Naive thymus-derived CD8-positive, alpha-beta T cell (primary cell): ENCODE data around the gene GRIN1. TPM values are rescaled to one million over a fixed set of nuclear protein-coding genes. Genes with fewer than 3 reads are reported as not detected.

Source experiments
- ATAC-seq, 2 donors: fragments of 150-1000 bp; cut with Tn5 transposase in 1 of 2; sonication (Bioruptor Pico), chemical (Tn5 transposase) in 1 of 2; 1 replicate in 1 of 2; 2 replicates in 1 of 2; pipeline ENCODE4 v1.10.0; 2021; ENCODE audit warnings: mild to moderate bottlenecking in 2 of 2, moderate library complexity in 2 of 2
- POLR2A ChIA-PET: fragments of 350-600 bp; sonication (Branson Sonifier 250); formaldehyde crosslinking; loops from one replicate; lab custom pipeline; 2021; ENCODE audit warnings: antibody characterized with exemption; lab: Charles Lee
- DNase-seq, 10 donors: peaks; one replicate each; pipeline versions ENCODE4 v3.0.0 to v3.0.0-alpha.2; 2020 to 2022
- H3K27ac Mint-ChIP-seq, 10 donors: one replicate each; pipeline ENCODE4 v1.8.0; 2020 to 2022; ENCODE audit warnings: mild to moderate bottlenecking in 10 of 10, mixed read lengths in 10 of 10, moderate library complexity in 4 of 10, inconsistent platforms in 1 of 10
- H3K27me3 Mint-ChIP-seq, 5 donors: one replicate each; pipeline ENCODE4 v1.8.0; 2021 to 2022; ENCODE audit warnings: mixed read lengths in 5 of 5
- H3K36me3 Mint-ChIP-seq, 3 donors: one replicate each; pipeline ENCODE4 v1.8.0; 2020 to 2022; ENCODE audit warnings: mixed read lengths in 3 of 3, mild to moderate bottlenecking in 2 of 3, inconsistent platforms in 1 of 3
- H3K4me1 Mint-ChIP-seq, 4 donors: one replicate each; pipeline ENCODE4 v1.8.0; 2021 to 2022; ENCODE audit warnings: mixed read lengths in 4 of 4
- H3K4me3 Mint-ChIP-seq, 10 donors: one replicate each; pipeline ENCODE4 v1.8.0; 2020 to 2022; ENCODE audit warnings: mild to moderate bottlenecking in 10 of 10, mixed read lengths in 10 of 10, moderate library complexity in 6 of 10, inconsistent platforms in 1 of 10
- H3K9me3 Mint-ChIP-seq, 9 donors: one replicate each; pipeline ENCODE4 v1.8.0; 2020 to 2022; ENCODE audit warnings: mixed read lengths in 9 of 9, mild to moderate bottlenecking in 3 of 9, inconsistent platforms in 1 of 9, moderate library complexity in 1 of 9
- microRNA-seq: library from miRNA; unstranded; fragments of <30 nt; microRNA quantifications from one replicate; pipeline ENCODE4 v1.2.0, GENCODE V29; 2022; ENCODE audit warnings: borderline microRNAs expressed
- polyA plus RNA-seq, 3 donors: library from polyadenylated mRNA; unstranded; fragments of 300-500 nt; fragmentation: Illumina TruSeq; gene quantifications; one replicate each; pipeline ENCODE4 v1.2.3, GENCODE V29; 2021
- total RNA-seq, 8 experiments: library from RNA in 2 of 8; stranded (reverse) in 2 of 8; gene quantifications; one replicate each; pipeline ENCODE4 v1.2.3 and lab custom pipeline; 2021 to 2026

The GRIN1 gene
- total and polyA plus RNA-seq, 5 experiments from 2014 or later, result not detected

- Mint-ChIP-seq H3K4me1 (peaks cover 0 to 6% (median 3%) of the 10 kb centered on the region in 4 donors), H3K27me3 (no peaks in the 10 kb centered on the region), H3K27ac (peak overlapping the region in 1 of 10 donors; percentile 40), H3K9me3 (no peaks in the 10 kb centered on the region), H3K36me3 (peaks cover 0 to 3% (median 0%) of the 10 kb centered on the region in 3 donors), H3K4me3 (no peak overlapping the region)
- no peak for ATAC-seq
- POLR2A ChIA-PET, result interaction anchor here (0.5 to 1.6 kb wide), 3 partner anchors 10 to 84 kb away, joined by 3 to 7 read pairs (median 4); partner anchors contain the start of genes RNF208 and TPRN
- DNase-seq, result no peak
Observed at GRCh38 chr9:137213160-137214060, 74.5 kb downstream of the GRIN1 start.

- no peaks in the 10 kb centered on the region for H3K27me3 Mint-ChIP-seq
- H3K4me3 Mint-ChIP-seq, result no peak overlapping the region
- H3K9me3 Mint-ChIP-seq, result no peaks in the 10 kb centered on the region
- H3K27ac Mint-ChIP-seq, result no peak overlapping the region
- H3K4me1 Mint-ChIP-seq, result peaks cover 0 to 4% (median 0%) of the 10 kb centered on the region in 4 donors
- no peak for DNase-seq
- no peak for ATAC-seq
- POLR2A ChIA-PET, result interaction anchor here (0.6 to 1.6 kb wide), 4 partner anchors 9 to 155 kb away, joined by 3 to 7 read pairs (median 4); partner anchors contain the start of gene RNF208
- no peaks in the 10 kb centered on the region for H3K36me3 Mint-ChIP-seq
Observed at GRCh38 chr9:137214620-137215019, 75.7 kb downstream of the GRIN1 start.

GRCh38 chr9:137215196-137215986 is 76.4 kb downstream of the GRIN1 start:
- H3K4me3 Mint-ChIP-seq, result no peak overlapping the region
- H3K27ac Mint-ChIP-seq, result no peak overlapping the region
- H3K36me3 Mint-ChIP-seq, result no peaks in the 10 kb centered on the region
- no peaks in the 10 kb centered on the region for H3K9me3 Mint-ChIP-seq
- POLR2A ChIA-PET, result interaction anchor here (0.6 to 1.6 kb wide), 4 partner anchors 8 to 155 kb away, joined by 3 to 7 read pairs (median 4); partner anchors contain the start of gene RNF208
- ATAC-seq, result no peak
- no peak for DNase-seq
- H3K4me1 Mint-ChIP-seq, result peaks cover 0 to 4% (median 0%) of the 10 kb centered on the region in 4 donors
- H3K27me3 Mint-ChIP-seq, result no peaks in the 10 kb centered on the region

GRCh38 chr9:137216188-137216965 is 77.4 kb downstream of the GRIN1 start:
- no peak for DNase-seq
- Mint-ChIP-seq H3K4me3 (peak overlapping the region in 1 of 10 donors; percentile 41), H3K4me1 (peaks cover 0 to 3% (median 0%) of the 10 kb centered on the region in 4 donors), H3K27ac (no peak overlapping the region), H3K9me3 (no peaks in the 10 kb centered on the region), H3K27me3 (no peaks in the 10 kb centered on the region), H3K36me3 (no peaks in the 10 kb centered on the region)
- POLR2A ChIA-PET, result interaction anchor here (0.6 kb wide), 1 partner anchor 441 kb away, joined by 3 read pairs; no protein-coding TSS in a partner anchor
- no peak for ATAC-seq

- ATAC-seq (no peak), DNase-seq (no peak)
- Mint-ChIP-seq H3K4me3 (peak overlapping the region in 3 of 10 donors; percentile 15 to 36 (median 33)), H3K27ac (peak overlapping the region in 1 of 10 donors; percentile 15), H3K4me1 (peaks cover 0 to 3% (median 0%) of the 10 kb centered on the region in 4 donors), H3K9me3 (no peaks in the 10 kb centered on the region), H3K27me3 (no peaks in the 10 kb centered on the region), H3K36me3 (no peaks in the 10 kb centered on the region)
- POLR2A ChIA-PET, result no interaction called here
Observed at GRCh38 chr9:137217276-137218211, 78.6 kb downstream of the GRIN1 start.

- no peaks in the 10 kb centered on the region for H3K36me3 Mint-ChIP-seq
- POLR2A ChIA-PET, result interaction anchor here (1.1 to 1.3 kb wide), 2 partner anchors 8 to 36 kb away, joined by 3 read pairs; no protein-coding TSS in a partner anchor
- H3K4me1 Mint-ChIP-seq, result peaks cover 1 to 6% (median 3%) of the 10 kb centered on the region in 4 donors
- no peaks in the 10 kb centered on the region for H3K27me3 Mint-ChIP-seq
- DNase-seq (no peak), ATAC-seq (no peak)
- no peaks in the 10 kb centered on the region for H3K9me3 Mint-ChIP-seq
- H3K27ac Mint-ChIP-seq, result no peak overlapping the region
- peak overlapping the region in 1 of 10 donors; percentile 10 for H3K4me3 Mint-ChIP-seq
Observed at GRCh38 chr9:137218212-137218753, 79.3 kb downstream of the GRIN1 start.

Small RNA genes within 50 kb of the gene (microRNA-seq; reads per million reads assigned to microRNA genes)
- gene MIR3621, result not detected

Other genes starting within 250 kb of the GRIN1 start
Only the 30 nearest of the 31 such genes appear.
- under 1 TPM in 1 of 2 experiments, not detected in 1; 0.99 TPM for gene C8G, start 193.9 kb upstream of the GRIN1 start, total RNA-seq
- 1 to 10 TPM in 1 of 3 donors, not detected in 2; 1.6 TPM for gene C8G, start 193.9 kb upstream of the GRIN1 start, polyA plus RNA-seq
- gene LCN12, start 186.9 kb upstream of the GRIN1 start, total RNA-seq, result 1 to 10 TPM; 2.6 to 2.7 TPM
- gene LCN12, start 186.9 kb upstream of the GRIN1 start, polyA plus RNA-seq, result not detected
- under 1 TPM in 1 of 2 experiments, not detected in 1; 0.58 TPM for gene PTGDS, start 161.7 kb upstream of the GRIN1 start, total RNA-seq
- gene PTGDS, start 161.7 kb upstream of the GRIN1 start, polyA plus RNA-seq, result 1 to 10 TPM in 1 of 3 donors, under 1 TPM in 1, not detected in 1; 0.31 to 3.2 TPM
- under 1 TPM; 0.44 to 0.74 TPM for gene LCNL1, start 156.2 kb upstream of the GRIN1 start, total RNA-seq
- gene LCNL1, start 156.2 kb upstream of the GRIN1 start, polyA plus RNA-seq, result not detected
- gene PAXX, start 146.7 kb upstream of the GRIN1 start, total RNA-seq, result 100 to 1,000 TPM; 129 to 137 TPM
- 100 to 1,000 TPM; 104 to 119 (median 112) TPM for gene PAXX, start 146.7 kb upstream of the GRIN1 start, polyA plus RNA-seq
- gene CLIC3, start 142.6 kb upstream of the GRIN1 start, total RNA-seq, result 10 to 100 TPM; 11.1 to 13.5 TPM
- 10 to 100 TPM in 2 of 3 donors, 1 to 10 TPM in 1; 7.0 to 30.2 (median 16.9) TPM for gene CLIC3, start 142.6 kb upstream of the GRIN1 start, polyA plus RNA-seq
- gene ABCA2, start 110.9 kb upstream of the GRIN1 start, total RNA-seq, result 10 to 100 TPM; 37.0 to 41.5 TPM
- gene ABCA2, start 110.9 kb upstream of the GRIN1 start, polyA plus RNA-seq, result 1 to 10 TPM; 3.9 to 9.4 (median 4.7) TPM
- under 1 TPM in 1 of 2 experiments, not detected in 1; 0.13 TPM for gene FUT7, start 107.1 kb upstream of the GRIN1 start, total RNA-seq
- gene FUT7, start 107.1 kb upstream of the GRIN1 start, polyA plus RNA-seq, result 1 to 10 TPM; 1.2 to 1.6 (median 1.6) TPM
- gene NPDC1, start 93.0 kb upstream of the GRIN1 start, total RNA-seq, result 1 to 10 TPM; 2.8 to 4.3 TPM
- gene NPDC1, start 93.0 kb upstream of the GRIN1 start, polyA plus RNA-seq, result 1 to 10 TPM; 2.1 to 9.3 (median 4.2) TPM
- not detected for gene ENTPD2, start 85.1 kb upstream of the GRIN1 start, total RNA-seq
- gene ENTPD2, start 85.1 kb upstream of the GRIN1 start, polyA plus RNA-seq, result not detected
- gene SAPCD2, start 68.6 kb upstream of the GRIN1 start, total RNA-seq, result under 1 TPM; 0.27 to 0.44 TPM
- under 1 TPM in 2 of 3 donors, not detected in 1; 0.23 to 0.27 TPM for gene SAPCD2, start 68.6 kb upstream of the GRIN1 start, polyA plus RNA-seq
- 10 to 100 TPM; 25.2 to 28.7 TPM for gene UAP1L1, start 61.6 kb upstream of the GRIN1 start, total RNA-seq
- 1 to 10 TPM; 2.3 to 7.8 (median 2.8) TPM for gene UAP1L1, start 61.6 kb upstream of the GRIN1 start, polyA plus RNA-seq
- gene MAN1B1, start 52.2 kb upstream of the GRIN1 start, total RNA-seq, result 10 to 100 TPM; 66.9 to 73.2 TPM
- 10 to 100 TPM; 30.6 to 46.6 (median 38.3) TPM for gene MAN1B1, start 52.2 kb upstream of the GRIN1 start, polyA plus RNA-seq
- 100 to 1,000 TPM; 278 to 298 TPM for gene DPP7, start 24.4 kb upstream of the GRIN1 start, total RNA-seq
- 100 to 1,000 TPM in 2 of 3 donors, 10 to 100 TPM in 1; 98.7 to 126 (median 121) TPM for gene DPP7, start 24.4 kb upstream of the GRIN1 start, polyA plus RNA-seq
- gene LRRC26, start 30.9 kb downstream of the GRIN1 start, total RNA-seq, result not detected
- gene LRRC26, start 30.9 kb downstream of the GRIN1 start, polyA plus RNA-seq, result not detected
- not detected for gene TMEM210, start 32.9 kb downstream of the GRIN1 start, total RNA-seq
- not detected for gene TMEM210, start 32.9 kb downstream of the GRIN1 start, polyA plus RNA-seq
- 100 to 1,000 TPM; 143 to 146 TPM for gene ANAPC2, start 49.4 kb downstream of the GRIN1 start, total RNA-seq
- gene ANAPC2, start 49.4 kb downstream of the GRIN1 start, polyA plus RNA-seq, result 1 to 10 TPM; 3.4 to 5.9 (median 4.3) TPM
- 10 to 100 TPM; 39.2 to 43.4 TPM for gene SSNA1, start 49.5 kb downstream of the GRIN1 start, total RNA-seq
- gene SSNA1, start 49.5 kb downstream of the GRIN1 start, polyA plus RNA-seq, result 100 to 1,000 TPM in 2 of 3 donors, 10 to 100 TPM in 1; 97.8 to 123 (median 119) TPM
- gene TPRN, start 61.6 kb downstream of the GRIN1 start, total RNA-seq, result 10 to 100 TPM; 10.1 TPM
- gene TPRN, start 61.6 kb downstream of the GRIN1 start, polyA plus RNA-seq, result under 1 TPM; 0.15 to 0.42 (median 0.39) TPM
- gene TMEM203, start 66.5 kb downstream of the GRIN1 start, total RNA-seq, result 10 to 100 TPM; 42.7 to 43.0 TPM
- 100 to 1,000 TPM; 128 to 163 (median 155) TPM for gene TMEM203, start 66.5 kb downstream of the GRIN1 start, polyA plus RNA-seq
- gene NDOR1, start 66.5 kb downstream of the GRIN1 start, total RNA-seq, result 10 to 100 TPM; 35.0 to 39.8 TPM
- gene NDOR1, start 66.5 kb downstream of the GRIN1 start, polyA plus RNA-seq, result 1 to 10 TPM; 2.4 to 9.5 (median 5.7) TPM
- 1 to 10 TPM in 1 of 2 experiments, under 1 TPM in 1; 0.91 to 1.7 TPM for gene RNF208, start 83.1 kb downstream of the GRIN1 start, total RNA-seq
- not detected for gene RNF208, start 83.1 kb downstream of the GRIN1 start, polyA plus RNA-seq
- gene CYSRT1, start 86.0 kb downstream of the GRIN1 start, total RNA-seq, result under 1 TPM; 0.30 to 0.47 TPM
- gene CYSRT1, start 86.0 kb downstream of the GRIN1 start, polyA plus RNA-seq, result not detected
- under 1 TPM in 1 of 2 experiments, not detected in 1; 0.21 TPM for gene RNF224, start 88.3 kb downstream of the GRIN1 start, total RNA-seq
- not detected for gene RNF224, start 88.3 kb downstream of the GRIN1 start, polyA plus RNA-seq
- gene SLC34A3, start 91.7 kb downstream of the GRIN1 start, total RNA-seq, result not detected
- gene SLC34A3, start 91.7 kb downstream of the GRIN1 start, polyA plus RNA-seq, result not detected
- gene TUBB4B, start 102.1 kb downstream of the GRIN1 start, total RNA-seq, result 10 to 100 TPM; 60.2 TPM
- 10 to 100 TPM; 10.8 to 23.4 (median 22.5) TPM for gene TUBB4B, start 102.1 kb downstream of the GRIN1 start, polyA plus RNA-seq
- gene STPG3, start 112.1 kb downstream of the GRIN1 start, total RNA-seq, result not detected
- gene STPG3, start 112.1 kb downstream of the GRIN1 start, polyA plus RNA-seq, result not detected
- gene NELFB, start 116.2 kb downstream of the GRIN1 start, total RNA-seq, result 10 to 100 TPM; 42.4 to 45.9 TPM
- 10 to 100 TPM; 20.4 to 29.7 (median 25.0) TPM for gene NELFB, start 116.2 kb downstream of the GRIN1 start, polyA plus RNA-seq
- 1 to 10 TPM in 1 of 2 experiments, under 1 TPM in 1; 0.91 to 1.4 TPM for gene TOR4A, start 138.6 kb downstream of the GRIN1 start, total RNA-seq
- under 1 TPM in 2 of 3 donors, not detected in 1; 0.12 to 0.15 TPM for gene TOR4A, start 138.6 kb downstream of the GRIN1 start, polyA plus RNA-seq
- 1 to 10 TPM; 2.4 to 2.5 TPM for gene NRARP, start 163.1 kb downstream of the GRIN1 start, total RNA-seq
- gene NRARP, start 163.1 kb downstream of the GRIN1 start, polyA plus RNA-seq, result not detected